Cardiac ventricle fibroblast (primary cell): ENCODE measurements around the gene ARL4D. TPM values are rescaled to one million over a fixed set of nuclear protein-coding genes. Genes with fewer than 3 reads are reported as not detected.

Source experiments
- total RNA-seq: library from RNA; depleted of rRNA; stranded (reverse); fragments of >200 nt; gene quantifications from 2 replicates; pipeline ENCODE4 v1.2.3, GENCODE V29; 2015

ARL4D gene, protein sequence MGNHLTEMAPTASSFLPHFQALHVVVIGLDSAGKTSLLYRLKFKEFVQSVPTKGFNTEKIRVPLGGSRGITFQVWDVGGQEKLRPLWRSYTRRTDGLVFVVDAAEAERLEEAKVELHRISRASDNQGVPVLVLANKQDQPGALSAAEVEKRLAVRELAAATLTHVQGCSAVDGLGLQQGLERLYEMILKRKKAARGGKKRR
- total RNA-seq = 13.9 and 15.4 TPM in 2 replicates

DNA sequence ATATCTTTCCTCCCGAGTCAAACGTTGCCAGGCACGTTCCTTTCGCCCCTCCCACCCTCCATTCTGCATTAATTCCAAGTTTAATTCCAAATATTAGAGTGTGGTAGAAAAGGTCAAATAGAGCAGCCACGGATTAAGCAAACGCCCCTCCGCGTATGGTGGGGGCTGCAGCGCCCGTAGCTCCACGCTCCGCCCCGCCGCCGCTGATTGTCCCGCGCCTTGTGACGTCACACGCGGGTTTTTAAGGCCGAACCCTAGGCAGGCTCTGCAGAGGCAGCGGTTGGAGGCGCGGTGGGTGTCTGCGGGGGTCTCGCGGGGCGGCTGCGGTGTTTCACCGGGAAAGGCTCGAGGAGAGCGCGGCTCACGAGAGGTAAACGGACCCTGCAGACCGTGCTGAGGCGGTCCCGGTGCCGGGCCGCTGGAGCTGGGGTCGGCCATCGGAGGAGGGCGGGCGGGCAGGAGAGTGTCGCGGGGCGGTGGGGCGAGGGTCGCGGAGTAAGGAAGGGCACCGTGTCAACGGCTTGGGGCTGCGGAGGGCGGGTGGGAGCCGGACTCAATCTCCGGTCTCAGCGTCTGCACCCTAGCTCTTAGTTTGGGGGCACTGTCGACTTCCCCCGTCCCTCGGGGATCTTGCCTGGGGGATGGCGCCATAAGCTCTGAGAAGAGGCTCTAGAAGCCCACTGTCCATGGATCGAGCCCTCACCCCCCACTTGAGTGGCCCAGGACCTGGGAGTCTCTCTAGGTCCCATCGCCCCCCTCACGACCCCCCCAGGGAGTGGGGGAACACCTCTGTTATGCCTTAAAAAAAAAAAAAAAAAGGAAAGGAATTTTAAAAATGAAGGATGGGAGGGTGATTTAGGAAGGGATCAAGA is at the start of gene ARL4D:
ARL4D (plus strand) TSS at position 270 of the 872 bp plus-strand sequence. CDS start 740 bp downstream, outside the sequence.

Other genes with a start within 250 kb of the ARL4D start
- gene NBR1, start 227.8 kb upstream of the ARL4D start, total RNA-seq = 70.3 and 75.9 TPM in 2 replicates
- gene TMEM106A, start 187.1 kb upstream of the ARL4D start, total RNA-seq = 1.5 and 2.0 TPM in 2 replicates
- not detected in 2 replicates for gene CCDC200, start 170.4 kb upstream of the ARL4D start, total RNA-seq
- gene RNU2-1, start 165.0 kb upstream of the ARL4D start, total RNA-seq = not detected in 2 replicates
- gene DHX8, start 85.0 kb downstream of the ARL4D start, total RNA-seq = 25.5 and 34.6 TPM in 2 replicates
- 2.5 and 3.8 TPM in 2 replicates for gene ETV4, start 147.3 kb downstream of the ARL4D start, total RNA-seq